ENCODE data around the gene MRPL11. TPM values are rescaled to one million over a fixed set of nuclear protein-coding genes. Genes with fewer than 3 reads are reported as not detected.
"Not testable (repeated sequence)": the region's sequence is repeated elsewhere in the genome, so short reads cannot be mapped to it uniquely, and the experiment has no call there.

Gene MRPL11
- total RNA-seq, 1 donor from 2014 or later: 96.1 TPM

- peaks cover 11% of the 10 kb centered on the region for H3K9me3 Mint-ChIP-seq
- H3K27ac Mint-ChIP-seq; H3K27me3 Mint-ChIP-seq (ENCODE audit: low read depth); intact Hi-C loops (cut with micrococcal nuclease); H3K4me3 Mint-ChIP-seq (ENCODE audit: low read depth); H3K4me1 Mint-ChIP-seq (ENCODE audit: low read depth); DNase-seq (ENCODE audit: low spot score): not testable (repeated sequence)
- H3K36me3 Mint-ChIP-seq (ENCODE audit: low read depth): peaks cover 17% of the 10 kb centered on the region
Measured at GRCh38 chr11:66440101-66440939, 1.7 kb upstream of the MRPL11 start.

GRCh38 chr11:66437979-66438503 lies 607 bp downstream of the MRPL11 start:
- Mint-ChIP-seq H3K27me3 (ENCODE audit: low read depth) (no peaks in the 10 kb centered on the region), H3K27ac (peak overlapping the region; percentile 97), H3K9me3 (peaks cover 2% of the 10 kb centered on the region), H3K36me3 (ENCODE audit: low read depth) (peaks cover 25% of the 10 kb centered on the region), H3K4me1 (ENCODE audit: low read depth) (peaks cover 8% of the 10 kb centered on the region), H3K4me3 (ENCODE audit: low read depth) (peak overlapping the region; percentile 94)
- no peak for DNase-seq (ENCODE audit: low spot score)
- intact Hi-C loops (cut with micrococcal nuclease): loop anchor here (2.0 kb wide), 1 partner anchor 29 kb away; no protein-coding TSS in a partner anchor

GRCh38 chr11:66432597-66432996 lies 6.1 kb downstream of the MRPL11 start:
- Mint-ChIP-seq H3K27me3 (ENCODE audit: low read depth) (no peaks in the 10 kb centered on the region), H3K36me3 (ENCODE audit: low read depth) (peaks cover 32% of the 10 kb centered on the region), H3K4me3 (ENCODE audit: low read depth) (no peak overlapping the region), H3K9me3 (no peaks in the 10 kb centered on the region), H3K4me1 (ENCODE audit: low read depth) (no peaks in the 10 kb centered on the region), H3K27ac (no peak overlapping the region)
- DNase-seq (ENCODE audit: low spot score): no peak
- intact Hi-C loops (cut with micrococcal nuclease): no loop called here

GRCh38 chr11:66431871-66432329 lies 6.7 kb downstream of the MRPL11 start:
- H3K4me1 Mint-ChIP-seq (ENCODE audit: low read depth); H3K4me3 Mint-ChIP-seq (ENCODE audit: low read depth); H3K27me3 Mint-ChIP-seq (ENCODE audit: low read depth); intact Hi-C loops (cut with micrococcal nuclease); H3K27ac Mint-ChIP-seq; H3K9me3 Mint-ChIP-seq; DNase-seq (ENCODE audit: low spot score): not testable (repeated sequence)
- H3K36me3 Mint-ChIP-seq (ENCODE audit: low read depth): peaks cover 30% of the 10 kb centered on the region

GRCh38 chr11:66431287-66431686 lies 7.4 kb downstream of the MRPL11 start:
- H3K4me3 Mint-ChIP-seq (ENCODE audit: low read depth); H3K27me3 Mint-ChIP-seq (ENCODE audit: low read depth); H3K27ac Mint-ChIP-seq; intact Hi-C loops (cut with micrococcal nuclease); DNase-seq (ENCODE audit: low spot score); H3K4me1 Mint-ChIP-seq (ENCODE audit: low read depth); H3K9me3 Mint-ChIP-seq: not testable (repeated sequence)
- peaks cover 24% of the 10 kb centered on the region for H3K36me3 Mint-ChIP-seq (ENCODE audit: low read depth)

GRCh38 chr11:66429983-66430602 lies 8.6 kb downstream of the MRPL11 start:
- no peak overlapping the region for H3K27ac Mint-ChIP-seq
- intact Hi-C loops (cut with micrococcal nuclease): loop anchor here (1.0 kb wide), 2 partner anchors 9 to 22 kb away; no protein-coding TSS in a partner anchor
- H3K4me1 Mint-ChIP-seq (ENCODE audit: low read depth): no peaks in the 10 kb centered on the region
- DNase-seq (ENCODE audit: low spot score): peak; percentile 57
- H3K36me3 Mint-ChIP-seq (ENCODE audit: low read depth): peaks cover 15% of the 10 kb centered on the region
- H3K4me3 Mint-ChIP-seq (ENCODE audit: low read depth): no peak overlapping the region
- H3K27me3 Mint-ChIP-seq (ENCODE audit: low read depth): no peaks in the 10 kb centered on the region
- no peaks in the 10 kb centered on the region for H3K9me3 Mint-ChIP-seq

GRCh38 chr11:66428933-66429332 lies 9.7 kb downstream of the MRPL11 start:
- intact Hi-C loops (cut with micrococcal nuclease): no loop called here
- H3K36me3 Mint-ChIP-seq (ENCODE audit: low read depth): peaks cover 11% of the 10 kb centered on the region
- H3K9me3 Mint-ChIP-seq: no peaks in the 10 kb centered on the region
- H3K27me3 Mint-ChIP-seq (ENCODE audit: low read depth): no peaks in the 10 kb centered on the region
- no peak for DNase-seq (ENCODE audit: low spot score)
- no peak overlapping the region for H3K4me3 Mint-ChIP-seq (ENCODE audit: low read depth)
- no peak overlapping the region for H3K27ac Mint-ChIP-seq
- H3K4me1 Mint-ChIP-seq (ENCODE audit: low read depth): no peaks in the 10 kb centered on the region

GRCh38 chr11:66426314-66426713 lies 12.3 kb downstream of the MRPL11 start:
- H3K4me1 Mint-ChIP-seq (ENCODE audit: low read depth): no peaks in the 10 kb centered on the region
- H3K9me3 Mint-ChIP-seq: no peaks in the 10 kb centered on the region
- intact Hi-C loops (cut with micrococcal nuclease): no loop called here
- H3K36me3 Mint-ChIP-seq (ENCODE audit: low read depth): peaks cover 2% of the 10 kb centered on the region
- no peak for DNase-seq (ENCODE audit: low spot score)
- peaks cover 3% of the 10 kb centered on the region for H3K27me3 Mint-ChIP-seq (ENCODE audit: low read depth)
- no peak overlapping the region for H3K27ac Mint-ChIP-seq
- no peak overlapping the region for H3K4me3 Mint-ChIP-seq (ENCODE audit: low read depth)

- Mint-ChIP-seq H3K36me3 (ENCODE audit: low read depth) (no peaks in the 10 kb centered on the region), H3K4me3 (ENCODE audit: low read depth) (no peak overlapping the region), H3K27me3 (ENCODE audit: low read depth) (peaks cover 21% of the 10 kb centered on the region), H3K27ac (no peak overlapping the region), H3K9me3 (no peaks in the 10 kb centered on the region), H3K4me1 (ENCODE audit: low read depth) (peaks cover 27% of the 10 kb centered on the region)
- peak; percentile 85 for DNase-seq (ENCODE audit: low spot score)
- intact Hi-C loops (cut with micrococcal nuclease): loop anchor here (1.0 kb wide), 1 partner anchor 13 kb away; no protein-coding TSS in a partner anchor
Measured at GRCh38 chr11:66421492-66422205, 17.0 kb downstream of the MRPL11 start.

- intact Hi-C loops (cut with micrococcal nuclease): loop anchor here (1.0 kb wide), 1 partner anchor 13 kb away; no protein-coding TSS in a partner anchor
- H3K4me3 Mint-ChIP-seq (ENCODE audit: low read depth): no peak within 1 kb of the TSS
- DNase-seq (ENCODE audit: low spot score): no peak
Measured at GRCh38 chr11:66420671-66421476, 17.8 kb downstream of the MRPL11 start, which contains the start of gene NPAS4. TSS of gene NPAS4 (plus strand) at chr11:66421035. CDS start at chr11:66421180, 145 bp downstream.

GRCh38 chr11:66419825-66420224 lies 18.8 kb downstream of the MRPL11 start:
- H3K36me3 Mint-ChIP-seq (ENCODE audit: low read depth): no peaks in the 10 kb centered on the region
- peaks cover 21% of the 10 kb centered on the region for H3K27me3 Mint-ChIP-seq (ENCODE audit: low read depth)
- DNase-seq (ENCODE audit: low spot score): no peak
- peaks cover 35% of the 10 kb centered on the region for H3K4me1 Mint-ChIP-seq (ENCODE audit: low read depth)
- H3K9me3 Mint-ChIP-seq: no peaks in the 10 kb centered on the region
- no peak overlapping the region for H3K27ac Mint-ChIP-seq
- H3K4me3 Mint-ChIP-seq (ENCODE audit: low read depth): no peak overlapping the region
- intact Hi-C loops (cut with micrococcal nuclease): no loop called here

More at GRCh38 chr11:66420671-66421476, 17.8 kb downstream of the MRPL11 start, which contains the start of gene NPAS4:
- Mint-ChIP-seq H3K4me1 (ENCODE audit: low read depth) (peaks cover 31% of the 10 kb centered on the region), H3K36me3 (ENCODE audit: low read depth) (no peaks in the 10 kb centered on the region), H3K27ac (no peak within 1 kb of the TSS), H3K27me3 (ENCODE audit: low read depth) (peaks cover 21% of the 10 kb centered on the region), H3K9me3 (no peaks in the 10 kb centered on the region)

- DNase-seq (ENCODE audit: low spot score): no peak
- Mint-ChIP-seq H3K9me3 (no peaks in the 10 kb centered on the region), H3K27me3 (ENCODE audit: low read depth) (peaks cover 25% of the 10 kb centered on the region), H3K4me1 (ENCODE audit: low read depth) (peaks cover 35% of the 10 kb centered on the region), H3K4me3 (ENCODE audit: low read depth) (no peak overlapping the region), H3K27ac (peak overlapping the region; percentile 44), H3K36me3 (ENCODE audit: low read depth) (no peaks in the 10 kb centered on the region)
- intact Hi-C loops (cut with micrococcal nuclease): loop anchor here (1.0 kb wide), 1 partner anchor 20 kb away; no protein-coding TSS in a partner anchor
Measured at GRCh38 chr11:66418986-66419308, 19.7 kb downstream of the MRPL11 start.
